AG04450 (cell line): ENCODE results near the gene P2RY6. TPM values are rescaled to one million over a fixed set of nuclear protein-coding genes. Genes with fewer than 3 reads are reported as not detected.

Experiments
- CTCF ChIA-PET: fragments of 300-600, 350-600 bp; formaldehyde crosslinking; extraction: SDS; loops from one replicate; lab custom pipeline; 2022; ENCODE audit warnings: antibody characterized with exemption, inconsistent platforms; lab: Charles Lee
- POLR2A ChIA-PET: fragments of 350-600 bp; formaldehyde crosslinking; extraction: SDS; loops from one replicate; lab custom pipeline; 2021; ENCODE audit warnings: antibody characterized with exemption, inconsistent platforms; lab: Yijun Ruan, JAX
- DNase-seq: peaks from one replicate; pipeline ENCODE4 v3.0.0-alpha.2; 2011; ENCODE audit warnings: low read depth, low spot score
- H3K27ac ChIP-seq: one replicate; pipeline ENCODE4 v1.5.1; 2012; ENCODE audit warnings: low read depth, low read length, control low read depth
- H3K27me3 ChIP-seq: one replicate; pipeline ENCODE4 v1.6.0; 2012; ENCODE audit warnings: low read length; ENCODE audit not compliant: control insufficient read depth, insufficient read depth
- H3K4me3 ChIP-seq: 2 replicates; pipeline ENCODE4 v1.5.1; 2011; ENCODE audit warnings: mild to moderate bottlenecking, low read depth, low read length, control low read depth
- H3K9me3 ChIP-seq: 2 replicates; pipeline ENCODE4 v1.5.1; 2012; ENCODE audit warnings: low read length; ENCODE audit not compliant: control insufficient read depth, insufficient read depth
- polyA plus RNA-seq: library from polyadenylated mRNA; depleted of rRNA; stranded (reverse); fragments of >200 nt; gene quantifications from 2 replicates; pipeline ENCODE4 v1.2.3, GENCODE V29; 2011
- TF ChIP-seq, protein P1 (sequence below): IDR thresholded peaks from 2 replicates; pipeline ENCODE4 v1.5.1; 2011; ENCODE audit warnings: low read depth, low read length, control low read depth, inconsistent platforms

Gene P2RY6
- polyA plus RNA-seq, 1 experiment, result not detected

- CTCF ChIA-PET, result interaction anchor here (1.2 to 5.9 kb wide), 3 partner anchors 25 to 41 kb away, joined by 4 to 137 read pairs (median 8); no protein-coding TSS in a partner anchor
- no peak overlapping the region for H3K27ac ChIP-seq
These were observed 37.9 kb downstream of the P2RY6 start for GRCh38 chr11:73310076-73310475.

DNA sequence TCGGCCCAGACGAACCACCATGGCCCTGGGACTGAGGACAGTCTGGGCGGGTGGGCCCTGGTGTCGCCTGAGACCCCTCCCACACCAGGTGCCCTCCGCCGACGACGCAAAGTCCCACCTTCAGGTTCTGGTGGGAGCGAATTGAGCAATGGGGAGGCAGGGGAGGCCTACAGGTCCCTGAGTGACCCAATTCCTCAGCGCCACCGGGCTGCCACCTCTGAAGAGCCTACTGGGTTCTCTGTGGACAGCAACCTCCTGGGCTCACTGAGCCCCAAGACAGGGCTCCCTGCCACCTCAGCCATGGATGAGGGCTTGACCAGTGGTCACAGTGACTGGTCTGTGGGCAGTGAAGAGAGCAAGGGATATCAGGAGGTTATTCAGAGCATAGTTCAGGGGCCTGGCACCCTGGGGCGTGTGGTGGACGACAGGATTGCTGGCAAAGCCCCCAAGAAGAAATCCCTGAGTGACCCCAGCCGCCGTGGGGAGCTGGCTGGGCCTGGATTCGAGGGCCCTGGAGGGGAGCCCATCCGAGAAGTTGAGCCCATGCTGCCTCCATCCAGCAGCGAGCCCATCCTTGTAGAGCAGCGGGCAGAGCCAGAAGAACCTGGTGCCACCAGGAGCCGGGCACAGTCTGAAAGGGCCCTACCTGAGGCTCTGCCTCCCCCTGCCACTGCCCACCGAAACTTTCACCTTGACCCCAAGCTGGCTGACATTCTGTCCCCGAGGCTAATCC is 38.7 kb downstream of the P2RY6 start:
- peak overlapping the region; percentile 77 for H3K4me3 ChIP-seq
- no peak for DNase-seq
- ChIA-PET POLR2A (interaction anchor here (3.5 to 5.3 kb wide), 2 partner anchors 11 to 25 kb away, joined by 61 to 70 read pairs; no protein-coding TSS in a partner anchor), CTCF (interaction anchor here (1.2 to 2.2 kb wide), 2 partner anchors 24 to 40 kb away, joined by 4 to 8 read pairs; no protein-coding TSS in a partner anchor)
- TF ChIP-seq, protein P1, sequence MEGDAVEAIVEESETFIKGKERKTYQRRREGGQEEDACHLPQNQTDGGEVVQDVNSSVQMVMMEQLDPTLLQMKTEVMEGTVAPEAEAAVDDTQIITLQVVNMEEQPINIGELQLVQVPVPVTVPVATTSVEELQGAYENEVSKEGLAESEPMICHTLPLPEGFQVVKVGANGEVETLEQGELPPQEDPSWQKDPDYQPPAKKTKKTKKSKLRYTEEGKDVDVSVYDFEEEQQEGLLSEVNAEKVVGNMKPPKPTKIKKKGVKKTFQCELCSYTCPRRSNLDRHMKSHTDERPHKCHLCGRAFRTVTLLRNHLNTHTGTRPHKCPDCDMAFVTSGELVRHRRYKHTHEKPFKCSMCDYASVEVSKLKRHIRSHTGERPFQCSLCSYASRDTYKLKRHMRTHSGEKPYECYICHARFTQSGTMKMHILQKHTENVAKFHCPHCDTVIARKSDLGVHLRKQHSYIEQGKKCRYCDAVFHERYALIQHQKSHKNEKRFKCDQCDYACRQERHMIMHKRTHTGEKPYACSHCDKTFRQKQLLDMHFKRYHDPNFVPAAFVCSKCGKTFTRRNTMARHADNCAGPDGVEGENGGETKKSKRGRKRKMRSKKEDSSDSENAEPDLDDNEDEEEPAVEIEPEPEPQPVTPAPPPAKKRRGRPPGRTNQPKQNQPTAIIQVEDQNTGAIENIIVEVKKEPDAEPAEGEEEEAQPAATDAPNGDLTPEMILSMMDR, result no peak
- no peaks in the 10 kb centered on the region for H3K27me3 ChIP-seq
- H3K9me3 ChIP-seq, result no peaks in the 10 kb centered on the region; the same call in 1 of the 2 replicates
- no peak overlapping the region for H3K27ac ChIP-seq

More at GRCh38 chr11:73310076-73310475, 37.9 kb downstream of the P2RY6 start:
- Histone ChIP-seq H3K9me3 (no peaks in the 10 kb centered on the region; the same call in 1 of the 2 replicates), H3K4me3 (peak overlapping the region; percentile 77), H3K27me3 (no peaks in the 10 kb centered on the region)
- POLR2A ChIA-PET, result interaction anchor here (2.1 to 5.3 kb wide), 3 partner anchors 12 to 26 kb away, joined by 11 to 70 read pairs (median 61); no protein-coding TSS in a partner anchor
- DNase-seq, result no peak
- TF ChIP-seq, protein P1, result no peak

- ChIA-PET CTCF (interaction anchor here (1.2 to 2.2 kb wide), 2 partner anchors 24 to 40 kb away, joined by 4 to 8 read pairs; no protein-coding TSS in a partner anchor), POLR2A (no interaction called here)
These were observed 39.3 kb downstream of the P2RY6 start for GRCh38 chr11:73311394-73311869.

DNA sequence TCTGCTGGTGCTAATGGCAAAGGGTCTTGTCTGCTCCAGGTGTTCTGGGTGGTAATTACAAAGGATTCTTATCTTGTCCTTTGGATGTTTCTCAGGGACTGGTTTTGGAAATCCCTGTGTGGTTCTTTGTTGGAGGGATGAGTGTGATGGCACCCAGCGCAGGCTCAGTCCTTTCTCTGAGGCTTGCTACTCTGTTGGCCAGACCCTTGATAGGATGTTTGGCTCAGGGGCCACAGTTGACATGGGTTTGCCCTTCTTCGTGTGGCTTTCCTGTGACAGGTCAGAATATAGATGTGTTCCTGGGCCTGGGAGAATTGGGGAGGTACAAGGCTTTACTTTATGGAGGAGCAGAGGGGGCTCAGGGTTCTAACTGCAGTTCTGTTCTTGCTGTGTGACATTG is 39.9 kb downstream of the P2RY6 start:
- TF ChIP-seq, protein P1, result no peak
- H3K27ac ChIP-seq, result peak overlapping the region; percentile 52
- no peaks in the 10 kb centered on the region; the same call in 1 of the 2 replicates for H3K9me3 ChIP-seq
- no peak for DNase-seq
- ChIA-PET CTCF (interaction anchor here (2.2 to 3.2 kb wide), 2 partner anchors 24 to 39 kb away, joined by 8 to 25 read pairs; no protein-coding TSS in a partner anchor), POLR2A (interaction anchor here (1.1 to 1.5 kb wide), 2 partner anchors 11 to 18 kb away, joined by 3 to 6 read pairs; no protein-coding TSS in a partner anchor)
- peak overlapping the region; percentile 77 for H3K4me3 ChIP-seq
- H3K27me3 ChIP-seq, result no peaks in the 10 kb centered on the region

More at GRCh38 chr11:73311394-73311869, 39.3 kb downstream of the P2RY6 start:
- Histone ChIP-seq H3K9me3 (no peaks in the 10 kb centered on the region; the same call in 1 of the 2 replicates), H3K27me3 (no peaks in the 10 kb centered on the region), H3K27ac (peak overlapping the region; percentile 47), H3K4me3 (peak overlapping the region; percentile 77)
- TF ChIP-seq, protein P1, result no peak
- no peak for DNase-seq
